ENCODE results near the gene PLOD1.
"Not testable (repeated sequence)": the region's sequence is repeated elsewhere in the genome, so short reads cannot be mapped to it uniquely, and the experiment has no call there.

PLOD1 gene

GRCh38 chr1:11912482-11913216 is 21.9 kb upstream of the PLOD1 start:
- not testable (repeated sequence) for DNase-seq (ENCODE audit: low spot score)

GRCh38 chr1:11913291-11913690 is 21.2 kb upstream of the PLOD1 start:
- no peak for DNase-seq (ENCODE audit: low spot score)

- no peak for DNase-seq (ENCODE audit: low spot score)
These were observed 20.5 kb upstream of the PLOD1 start for GRCh38 chr1:11914024-11914423.

GRCh38 chr1:11918799-11919519 is 15.6 kb upstream of the PLOD1 start:
- peak; percentile 39 for DNase-seq (ENCODE audit: low spot score)

GRCh38 chr1:11919621-11920020 is 14.9 kb upstream of the PLOD1 start:
- no peak for DNase-seq (ENCODE audit: low spot score)

- DNase-seq (ENCODE audit: low spot score): no peak
These were observed 14.1 kb upstream of the PLOD1 start for GRCh38 chr1:11920239-11920903.

- DNase-seq (ENCODE audit: low spot score): no peak
These were observed 13.5 kb upstream of the PLOD1 start for GRCh38 chr1:11921022-11921421.

- DNase-seq (ENCODE audit: low spot score): no peak
These were observed 11.3 kb upstream of the PLOD1 start for GRCh38 chr1:11923069-11923826.

GRCh38 chr1:11923827-11924113 is 10.7 kb upstream of the PLOD1 start:
- no peak for DNase-seq (ENCODE audit: low spot score)

- DNase-seq (ENCODE audit: low spot score): no peak
These were observed 10.0 kb upstream of the PLOD1 start for GRCh38 chr1:11924334-11925195.

GRCh38 chr1:11925196-11925937 is 9.2 kb upstream of the PLOD1 start:
- DNase-seq (ENCODE audit: low spot score): not testable (repeated sequence)

- no peak for DNase-seq (ENCODE audit: low spot score)
These were observed 8.6 kb upstream of the PLOD1 start for GRCh38 chr1:11925938-11926292.

- DNase-seq (ENCODE audit: low spot score): no peak
These were observed 6.5 kb upstream of the PLOD1 start for GRCh38 chr1:11927866-11928592.

GRCh38 chr1:11929849-11930248 is 4.7 kb upstream of the PLOD1 start:
- DNase-seq (ENCODE audit: low spot score): peak; percentile 52

- no peak for DNase-seq (ENCODE audit: low spot score)
These were observed 3.7 kb upstream of the PLOD1 start for GRCh38 chr1:11930571-11931445.

GRCh38 chr1:11931845-11932244 is 2.7 kb upstream of the PLOD1 start:
- DNase-seq (ENCODE audit: low spot score): no peak

GRCh38 chr1:11935057-11935412 is 518 bp downstream of the PLOD1 start:
- DNase-seq (ENCODE audit: low spot score): no peak

- DNase-seq (ENCODE audit: low spot score): not testable (repeated sequence)
These were observed 1.2 kb downstream of the PLOD1 start for GRCh38 chr1:11935733-11936132.

Measured in RKO (cell line).